ENCODE measurements around the gene KRTCAP3. TPM values are rescaled to one million over a fixed set of nuclear protein-coding genes. Genes with fewer than 3 reads are reported as not detected.

Gene KRTCAP3
- total RNA-seq, 1 donor from 2014 or later = 1.4 TPM

DNA sequence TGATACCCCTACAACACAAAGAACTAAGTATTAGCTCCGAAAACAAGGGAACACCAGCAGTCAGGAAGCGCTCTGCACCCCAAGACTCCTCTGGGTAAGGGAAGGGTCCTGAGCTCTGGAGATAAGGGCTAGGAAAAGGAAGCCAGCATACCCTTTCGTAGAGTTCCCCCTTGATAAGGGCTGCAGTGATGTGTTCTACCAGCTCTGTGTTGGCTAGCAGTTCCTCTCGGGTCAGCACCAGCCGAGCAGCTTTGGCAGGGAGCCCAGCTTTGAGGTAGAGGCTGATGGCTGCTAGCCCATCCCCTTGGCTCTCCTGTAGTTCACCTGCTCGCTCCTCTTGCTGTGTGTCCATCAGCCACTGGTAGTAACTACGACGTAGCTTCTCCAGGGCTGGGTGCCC, 18.9 kb downstream of the KRTCAP3 start:
- no peak overlapping the region for H2AFZ ChIP-seq (ENCODE audit: low read depth, low read length)
- H3K27me3 ChIP-seq (ENCODE audit: insufficient read depth, low read length) = no peaks in the 10 kb centered on the region
- no peaks in the 10 kb centered on the region for H3K4me1 ChIP-seq (ENCODE audit: insufficient read depth, low read length)
- H3K36me3 Mint-ChIP-seq (ENCODE audit: low read depth, unreplicated experiment) = peaks cover 43% of the 10 kb centered on the region
- H4K20me1 ChIP-seq (ENCODE audit: insufficient read depth, low read length) = no peaks in the 10 kb centered on the region
- H3K4me3 Mint-ChIP-seq (ENCODE audit: unreplicated experiment) = no peak overlapping the region
- no peak overlapping the region for H3K4me2 ChIP-seq (ENCODE audit: low read length)
- no peaks in the 10 kb centered on the region for H3K79me2 ChIP-seq (ENCODE audit: insufficient read depth, low read length)
- no peak overlapping the region for H3K4me3 ChIP-seq (ENCODE audit: insufficient read depth, low read depth, low read length)
- H3K9me3 Mint-ChIP-seq (ENCODE audit: unreplicated experiment) = peaks cover 1% of the 10 kb centered on the region
- H3K9me3 ChIP-seq (ENCODE audit: insufficient read depth, low read depth, low read length) = no peaks in the 10 kb centered on the region
- no peak overlapping the region for H3K9ac ChIP-seq (ENCODE audit: low read length)
- DNase-seq (ENCODE audit: low read depth) = no peak
- H3K36me3 ChIP-seq (ENCODE audit: insufficient read depth, low read length) = peaks cover 21% of the 10 kb centered on the region
- FAIRE-seq = no peak
- no peak overlapping the region for H3K27ac Mint-ChIP-seq (ENCODE audit: unreplicated experiment)
- no peaks in the 10 kb centered on the region for H3K27me3 Mint-ChIP-seq (ENCODE audit: low read depth, unreplicated experiment)
- H3K4me1 Mint-ChIP-seq (ENCODE audit: low read depth, unreplicated experiment) = no peaks in the 10 kb centered on the region
- no peak for TF ChIP-seq EZH2 (IDR thresholded peaks at IDR 0.05; ENCODE audit: insufficient read depth, low read length)
- TF ChIP-seq CTCF (IDR thresholded peaks at IDR 0.05; ENCODE audit: insufficient read depth, low read depth, low read length) = no peak
- no peak overlapping the region for H3K27ac ChIP-seq (ENCODE audit: low read depth, low read length)

GRCh38 chr2:27464443-27464842, 22.3 kb downstream of the KRTCAP3 start:
- no peak overlapping the region for H3K27ac Mint-ChIP-seq (ENCODE audit: unreplicated experiment)
- no peaks in the 10 kb centered on the region for H3K4me1 Mint-ChIP-seq (ENCODE audit: low read depth, unreplicated experiment)
- Histone ChIP-seq H2AFZ (ENCODE audit: low read depth, low read length) (no peak overlapping the region), H3K27ac (ENCODE audit: low read depth, low read length) (no peak overlapping the region), H3K79me2 (ENCODE audit: insufficient read depth, low read length) (no peaks in the 10 kb centered on the region), H3K9ac (ENCODE audit: low read length) (no peak overlapping the region), H3K9me3 (ENCODE audit: insufficient read depth, low read depth, low read length) (no peaks in the 10 kb centered on the region), H4K20me1 (ENCODE audit: insufficient read depth, low read length) (no peaks in the 10 kb centered on the region), H3K36me3 (ENCODE audit: insufficient read depth, low read length) (peaks cover 6% of the 10 kb centered on the region), H3K4me1 (ENCODE audit: insufficient read depth, low read length) (no peaks in the 10 kb centered on the region), H3K27me3 (ENCODE audit: insufficient read depth, low read length) (no peaks in the 10 kb centered on the region), H3K4me3 (ENCODE audit: insufficient read depth, low read depth, low read length) (no peak overlapping the region), H3K4me2 (ENCODE audit: low read length) (no peak overlapping the region)
- H3K4me3 Mint-ChIP-seq (ENCODE audit: unreplicated experiment) = no peak overlapping the region
- H3K36me3 Mint-ChIP-seq (ENCODE audit: low read depth, unreplicated experiment) = peaks cover 26% of the 10 kb centered on the region
- FAIRE-seq (no peak), DNase-seq (ENCODE audit: low read depth) (no peak)
- H3K27me3 Mint-ChIP-seq (ENCODE audit: low read depth, unreplicated experiment) = no peaks in the 10 kb centered on the region
- H3K9me3 Mint-ChIP-seq (ENCODE audit: unreplicated experiment) = peaks cover 1% of the 10 kb centered on the region
- TF ChIP-seq EZH2 (IDR thresholded peaks at IDR 0.05; ENCODE audit: insufficient read depth, low read length) (no peak), CTCF (IDR thresholded peaks at IDR 0.05; ENCODE audit: insufficient read depth, low read depth, low read length) (no peak)

- peaks cover 25% of the 10 kb centered on the region for H3K36me3 ChIP-seq (ENCODE audit: insufficient read depth, low read length)
- H2AFZ ChIP-seq (ENCODE audit: low read depth, low read length) = no peak overlapping the region
- H3K27ac Mint-ChIP-seq (ENCODE audit: unreplicated experiment) = no peak overlapping the region
- no peak overlapping the region for H3K4me2 ChIP-seq (ENCODE audit: low read length)
- DNase-seq (ENCODE audit: low read depth) (no peak), FAIRE-seq (no peak)
- peaks cover 15% of the 10 kb centered on the region for H3K36me3 Mint-ChIP-seq (ENCODE audit: low read depth, unreplicated experiment)
- no peaks in the 10 kb centered on the region for H3K4me1 Mint-ChIP-seq (ENCODE audit: low read depth, unreplicated experiment)
- H3K4me3 Mint-ChIP-seq (ENCODE audit: unreplicated experiment) = no peak overlapping the region
- H3K79me2 ChIP-seq (ENCODE audit: insufficient read depth, low read length) = no peaks in the 10 kb centered on the region
- no peak overlapping the region for H3K4me3 ChIP-seq (ENCODE audit: insufficient read depth, low read depth, low read length)
- H3K27me3 Mint-ChIP-seq (ENCODE audit: low read depth, unreplicated experiment) = no peaks in the 10 kb centered on the region
- H3K9me3 ChIP-seq (ENCODE audit: insufficient read depth, low read depth, low read length) = no peaks in the 10 kb centered on the region
- no peaks in the 10 kb centered on the region for H3K9me3 Mint-ChIP-seq (ENCODE audit: unreplicated experiment)
- no peak overlapping the region for H3K27ac ChIP-seq (ENCODE audit: low read depth, low read length)
- TF ChIP-seq EZH2 (IDR thresholded peaks at IDR 0.05; ENCODE audit: insufficient read depth, low read length) (no peak), CTCF (IDR thresholded peaks at IDR 0.05; ENCODE audit: insufficient read depth, low read depth, low read length) (no peak)
- H4K20me1 ChIP-seq (ENCODE audit: insufficient read depth, low read length) = no peaks in the 10 kb centered on the region
- H3K9ac ChIP-seq (ENCODE audit: low read length) = no peak overlapping the region
- no peaks in the 10 kb centered on the region for H3K4me1 ChIP-seq (ENCODE audit: insufficient read depth, low read length)
- H3K27me3 ChIP-seq (ENCODE audit: insufficient read depth, low read length) = no peaks in the 10 kb centered on the region
Measured at GRCh38 chr2:27471961-27472360, 29.8 kb downstream of the KRTCAP3 start.
